Hippocampal formation (tissue), 2 donors: ENCODE results near the gene CCDC178.
"Not testable (repeated sequence)": the region's sequence is repeated elsewhere in the genome, so short reads cannot be mapped to it uniquely, and the experiment has no call there.

Experiments
- DNase-seq, 2 donors: peaks; one replicate each; lab custom pipeline; 2025; lab: John Stamatoyannopoulos, UW

Gene CCDC178

GRCh38 chr18:32983721-32984120 is 456.8 kb downstream of the CCDC178 start:
- DNase-seq, result no peak

DNA sequence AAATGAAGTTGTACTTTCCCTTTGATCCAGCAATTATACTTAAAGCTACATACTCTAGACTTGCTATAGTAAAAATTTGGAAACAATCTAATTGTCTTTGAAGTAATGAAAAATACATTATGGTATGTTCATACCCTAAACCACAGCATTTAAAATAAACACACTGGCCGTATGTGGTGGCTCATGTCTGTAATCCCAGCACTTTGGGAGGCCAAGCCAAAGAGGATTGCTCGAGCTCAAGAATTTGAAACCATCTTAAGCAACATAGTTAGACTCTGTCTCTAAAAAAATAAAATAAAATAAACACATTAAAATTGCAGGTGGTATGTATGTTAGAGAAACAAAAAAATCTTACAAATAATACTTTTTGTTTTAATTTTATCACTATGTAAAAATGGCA is 459.6 kb downstream of the CCDC178 start:
- no peak for DNase-seq

GRCh38 chr18:32975501-32975900 is 465.0 kb downstream of the CCDC178 start:
- DNase-seq, result no peak

DNA sequence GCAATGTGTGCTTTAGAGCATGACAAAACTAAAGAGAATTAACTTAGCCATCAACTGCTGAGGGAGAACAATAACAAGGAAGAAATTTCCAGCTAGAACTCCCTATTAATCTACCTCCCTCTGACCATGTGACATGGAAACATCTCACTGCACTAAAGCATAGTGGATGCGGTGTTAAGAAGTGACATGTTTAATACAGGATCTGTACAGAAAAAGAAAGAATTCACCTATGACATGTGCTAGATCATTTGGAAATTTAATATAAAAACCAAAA is 465.4 kb downstream of the CCDC178 start:
- DNase-seq, result no peak

GRCh38 chr18:32974421-32975162 is 465.9 kb downstream of the CCDC178 start:
- DNase-seq, result no peak

- no peak for DNase-seq
These were observed 472.3 kb downstream of the CCDC178 start for GRCh38 chr18:32968248-32968647.

- DNase-seq, result no peak
These were observed 474.4 kb downstream of the CCDC178 start for GRCh38 chr18:32966141-32966540.

GRCh38 chr18:32961538-32961937 is 479.0 kb downstream of the CCDC178 start:
- no peak for DNase-seq

DNA sequence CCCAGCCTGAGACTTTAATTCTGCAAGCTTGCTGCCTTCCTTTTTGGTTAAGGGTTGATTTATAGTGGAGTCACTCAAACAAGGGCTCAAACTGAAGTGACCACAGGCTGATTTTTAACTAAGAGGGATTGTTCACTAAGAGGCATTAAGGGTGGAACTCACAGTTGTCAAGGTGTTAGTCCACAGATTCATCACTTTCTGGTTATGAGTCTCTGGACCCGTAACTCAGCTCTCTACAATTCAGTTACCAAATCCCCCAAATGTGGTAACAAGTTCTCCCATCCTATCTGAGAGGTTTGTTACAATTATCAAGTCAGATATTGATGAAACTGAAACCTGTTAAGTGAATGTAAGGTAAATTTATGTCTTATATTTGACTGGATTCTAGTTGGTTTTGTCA is 481.8 kb downstream of the CCDC178 start:
- no peak for DNase-seq

DNA sequence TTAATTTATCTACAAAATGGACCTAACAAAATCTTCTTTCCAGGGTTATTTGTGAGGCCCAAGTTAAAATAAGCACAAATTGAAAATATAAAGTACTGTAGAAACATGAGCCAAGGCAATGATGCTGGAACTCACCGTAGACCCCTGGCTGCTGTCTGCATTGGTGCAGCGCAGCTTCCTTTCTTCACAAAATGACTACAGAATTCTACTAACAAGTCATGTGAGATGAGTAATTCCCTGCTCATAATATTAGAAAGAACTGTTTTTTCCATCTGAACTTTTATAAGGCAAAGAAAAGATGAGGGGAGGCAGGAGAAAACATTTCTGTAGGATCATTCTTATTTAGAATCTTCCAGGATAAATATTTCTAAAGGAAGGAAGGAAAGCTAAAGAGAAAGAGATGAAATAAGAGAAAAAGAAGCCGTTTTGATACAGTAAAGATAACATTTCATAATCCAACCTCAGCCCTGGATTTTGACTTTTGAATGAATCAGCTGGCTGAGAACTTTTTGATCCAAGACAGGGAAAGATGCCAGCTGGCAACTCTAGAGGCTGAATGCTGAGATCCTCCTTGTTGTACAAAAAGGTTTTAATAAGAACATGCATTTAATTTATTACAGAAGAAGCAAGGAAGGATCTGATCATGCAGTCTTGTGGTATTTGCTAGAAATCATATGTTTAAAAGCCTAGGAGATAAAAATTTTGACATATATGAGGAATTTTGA is 483.8 kb downstream of the CCDC178 start:
- no peak for DNase-seq

DNA sequence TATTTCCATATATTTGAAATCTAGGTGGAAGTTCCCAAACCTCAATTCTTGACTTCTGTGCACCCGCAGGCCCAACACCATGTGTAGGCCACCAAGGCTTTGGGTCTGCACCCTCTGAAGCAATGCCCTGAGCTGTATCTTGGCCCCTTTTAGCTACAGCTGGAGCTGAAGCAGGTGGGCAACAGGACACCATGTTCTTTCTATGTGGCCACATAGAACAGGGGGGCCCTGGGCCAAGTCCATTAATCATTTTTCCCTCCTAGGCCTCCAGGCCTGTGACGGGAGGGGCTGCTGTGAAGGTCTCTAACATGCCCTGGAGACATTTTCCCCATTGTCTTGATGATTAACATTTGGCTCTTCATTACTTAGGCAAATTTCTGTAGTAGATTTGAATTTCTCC is 488.2 kb downstream of the CCDC178 start:
- DNase-seq, result not testable (repeated sequence)

- DNase-seq, result no peak
These were observed 502.9 kb downstream of the CCDC178 start for GRCh38 chr18:32937597-32937996.

GRCh38 chr18:32937066-32937465 is 503.5 kb downstream of the CCDC178 start:
- DNase-seq, result no peak

GRCh38 chr18:32934201-32934600 is 506.3 kb downstream of the CCDC178 start:
- DNase-seq, result no peak

- DNase-seq, result no peak
These were observed 509.7 kb downstream of the CCDC178 start for GRCh38 chr18:32930695-32931301.

DNA sequence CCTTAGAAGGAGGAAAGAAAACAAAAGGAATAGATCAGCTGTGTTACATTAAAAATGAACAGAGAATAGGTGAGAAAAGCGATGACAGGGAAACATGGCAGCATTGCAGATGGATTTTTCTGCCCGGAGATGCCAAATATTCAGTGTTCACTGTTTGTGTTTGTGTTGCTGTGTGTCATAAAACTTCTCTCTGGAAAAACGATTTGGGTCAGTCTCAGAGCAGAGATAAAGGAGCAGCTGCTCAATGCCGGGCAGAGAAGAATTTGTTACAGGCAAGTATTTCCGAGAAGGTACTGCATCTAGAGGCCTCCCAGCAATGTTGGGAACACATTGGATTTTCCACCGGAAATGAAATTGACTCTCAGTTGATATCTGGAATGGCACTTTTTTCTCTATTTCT is 511.3 kb downstream of the CCDC178 start:
- no peak for DNase-seq

DNA sequence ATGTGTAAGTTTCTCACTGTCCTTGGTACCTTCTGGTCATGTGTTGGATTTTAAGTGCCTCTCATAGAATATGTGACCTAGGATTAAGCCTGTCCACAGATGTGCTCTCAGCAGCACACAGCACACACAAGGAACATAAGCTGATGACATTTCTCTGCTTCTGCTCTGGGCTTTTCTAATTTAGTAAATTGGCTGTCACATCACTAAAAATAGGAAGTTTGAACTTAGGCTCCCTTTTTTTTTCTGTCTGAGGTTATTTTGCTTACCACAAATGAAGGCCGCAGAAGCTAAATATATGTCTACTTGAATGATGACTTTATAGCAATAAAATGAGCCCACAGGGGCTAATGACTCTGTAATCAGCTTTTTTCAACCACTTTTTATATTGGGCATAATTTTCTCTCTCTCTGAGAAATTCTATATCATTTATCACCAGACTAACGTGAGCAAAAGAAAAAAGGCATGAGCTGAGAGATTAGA is 517.5 kb downstream of the CCDC178 start:
- no peak for DNase-seq

DNA sequence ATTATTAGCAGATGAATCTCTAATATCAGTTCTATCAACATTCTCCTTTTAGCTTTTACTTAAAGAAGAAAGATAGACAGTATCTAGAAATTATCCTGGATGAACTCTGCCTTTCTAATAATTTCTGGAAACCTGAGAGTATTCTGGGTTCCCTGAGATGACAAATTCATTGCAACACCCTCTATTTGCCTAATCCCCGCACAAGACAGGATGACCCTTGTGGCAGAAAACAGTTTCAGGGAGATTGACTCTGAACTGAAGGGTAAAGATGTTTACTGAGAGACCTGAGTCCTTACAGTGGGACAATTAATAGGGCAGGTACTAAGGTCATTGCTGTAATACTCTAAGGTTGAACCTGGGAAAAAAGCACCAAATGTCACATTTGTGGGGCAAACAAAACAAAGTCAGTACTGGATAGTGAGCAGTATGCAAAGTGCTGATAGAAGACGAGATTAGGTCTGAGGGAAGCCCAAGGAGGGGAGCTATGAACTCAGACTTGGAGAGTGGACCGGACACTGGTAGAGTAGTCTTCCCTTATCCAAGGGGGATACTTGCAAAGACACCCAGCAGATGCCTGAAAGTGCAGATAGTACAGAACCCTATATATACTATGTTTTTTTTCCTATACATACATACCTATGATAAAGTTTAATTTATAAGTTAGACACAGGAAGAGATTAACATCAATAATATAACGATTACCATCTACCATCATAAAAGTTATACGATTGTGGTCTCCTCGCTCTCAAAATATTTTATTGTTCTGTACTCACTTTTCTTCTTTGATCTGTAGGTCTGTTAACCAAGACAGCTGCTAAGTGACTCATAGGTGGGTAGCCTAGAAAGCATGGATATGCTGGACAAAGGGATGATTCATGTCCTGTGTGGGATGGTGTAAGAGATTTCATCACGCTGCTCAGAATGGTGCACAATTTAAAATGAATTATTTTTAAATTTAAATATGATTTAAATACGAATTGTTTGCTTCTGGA is 519.4 kb downstream of the CCDC178 start:
- no peak for DNase-seq

DNA sequence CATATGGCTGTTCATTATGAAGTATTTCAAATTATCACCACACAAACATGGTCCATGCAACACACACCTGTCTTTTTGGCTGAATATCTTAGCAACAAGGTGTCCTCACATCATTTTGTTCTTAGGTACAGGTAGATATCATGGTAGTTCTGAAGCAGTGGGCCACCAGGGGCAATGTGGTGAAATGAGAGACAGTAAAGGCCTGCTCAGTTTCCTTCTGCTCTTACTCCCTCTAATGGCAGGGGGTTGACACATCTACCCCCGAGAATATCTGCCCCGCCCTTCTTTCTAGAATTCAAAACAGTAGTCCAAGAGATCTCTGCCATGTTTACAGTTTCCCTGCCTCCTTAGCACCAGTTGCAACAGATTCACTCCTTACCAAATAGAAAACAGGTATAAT is 520.7 kb downstream of the CCDC178 start:
- DNase-seq, result no peak

- DNase-seq, result no peak
These were observed 521.8 kb downstream of the CCDC178 start for GRCh38 chr18:32918692-32919250.

- DNase-seq, result no peak
These were observed 525.0 kb downstream of the CCDC178 start for GRCh38 chr18:32915516-32915915.
